ENCODE measurements around the gene STPG3. TPM values are rescaled to one million over a fixed set of nuclear protein-coding genes. Genes with fewer than 3 reads are reported as not detected.
A peak's percentile ranks its signal among the peaks of the same experiment; 100 is the strongest.

STPG3 gene
- total and polyA plus RNA-seq, 2 of the 13 experiments (the other 11 are each of a cell fraction or from before 2014, with no cell fraction given), result not detected

DNA sequence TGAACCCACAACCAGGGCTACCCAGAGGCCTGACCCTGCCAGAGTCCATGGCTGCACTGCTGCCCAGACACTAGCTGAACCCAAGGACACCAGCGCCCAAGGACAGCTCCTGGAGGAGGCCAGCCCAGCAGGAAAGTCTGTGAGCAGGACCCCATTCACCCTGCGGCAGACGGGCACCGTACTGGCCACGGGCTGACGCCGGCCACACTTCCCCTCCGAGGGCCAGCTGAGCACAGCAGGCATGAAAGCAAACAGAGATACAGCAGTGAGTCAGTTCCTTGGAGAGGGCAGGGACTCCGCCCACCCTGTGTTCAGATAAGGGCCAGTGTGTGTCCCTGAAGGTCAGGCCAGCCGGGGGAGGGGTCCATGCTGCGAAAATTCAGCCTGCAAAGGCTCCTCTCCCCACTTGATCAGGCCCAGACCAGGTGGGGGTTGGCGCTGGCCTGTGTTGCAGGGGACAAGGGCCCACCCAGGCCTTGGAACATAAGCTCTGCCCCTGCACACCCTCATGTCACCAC is 32.3 kb upstream of the STPG3 start (continued):
- no peak for TF ChIP-seq RELA (CRISPR knock-in tag; IDR thresholded peaks at IDR 0.05)
- no peak for TF ChIP-seq RFX3 (CRISPR knock-in tag; IDR thresholded peaks at IDR 0.05)
- no peak for TF ChIP-seq MYNN (CRISPR knock-in tag; IDR thresholded peaks at IDR 0.05; ENCODE audit: low read depth)
- TF ChIP-seq RBM22 (optimal IDR thresholded peaks at IDR 0.05; ENCODE audit: low read length), result peak; percentile 28
- no peak for TF ChIP-seq ZNF235 (CRISPR knock-in tag; IDR thresholded peaks at IDR 0.05; ENCODE audit: borderline replicate concordance)
- TF ChIP-seq ATM (IDR thresholded peaks at IDR 0.05; ENCODE audit: borderline replicate concordance), result no peak
- no peak for TF ChIP-seq SRF (IDR thresholded peaks at IDR 0.05; ENCODE audit: low read depth, low read length)
- TF ChIP-seq, protein P1, sequence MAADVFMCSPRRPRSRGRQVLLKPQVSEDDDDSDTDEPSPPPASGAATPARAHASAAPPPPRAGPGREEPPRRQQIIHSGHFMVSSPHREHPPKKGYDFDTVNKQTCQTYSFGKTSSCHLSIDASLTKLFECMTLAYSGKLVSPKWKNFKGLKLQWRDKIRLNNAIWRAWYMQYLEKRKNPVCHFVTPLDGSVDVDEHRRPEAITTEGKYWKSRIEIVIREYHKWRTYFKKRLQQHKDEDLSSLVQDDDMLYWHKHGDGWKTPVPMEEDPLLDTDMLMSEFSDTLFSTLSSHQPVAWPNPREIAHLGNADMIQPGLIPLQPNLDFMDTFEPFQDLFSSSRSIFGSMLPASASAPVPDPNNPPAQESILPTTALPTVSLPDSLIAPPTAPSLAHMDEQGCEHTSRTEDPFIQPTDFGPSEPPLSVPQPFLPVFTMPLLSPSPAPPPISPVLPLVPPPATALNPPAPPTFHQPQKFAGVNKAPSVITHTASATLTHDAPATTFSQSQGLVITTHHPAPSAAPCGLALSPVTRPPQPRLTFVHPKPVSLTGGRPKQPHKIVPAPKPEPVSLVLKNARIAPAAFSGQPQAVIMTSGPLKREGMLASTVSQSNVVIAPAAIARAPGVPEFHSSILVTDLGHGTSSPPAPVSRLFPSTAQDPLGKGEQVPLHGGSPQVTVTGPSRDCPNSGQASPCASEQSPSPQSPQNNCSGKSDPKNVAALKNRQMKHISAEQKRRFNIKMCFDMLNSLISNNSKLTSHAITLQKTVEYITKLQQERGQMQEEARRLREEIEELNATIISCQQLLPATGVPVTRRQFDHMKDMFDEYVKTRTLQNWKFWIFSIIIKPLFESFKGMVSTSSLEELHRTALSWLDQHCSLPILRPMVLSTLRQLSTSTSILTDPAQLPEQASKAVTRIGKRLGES (CRISPR knock-in tag; IDR thresholded peaks at IDR 0.05; ENCODE audit: borderline replicate concordance), result no peak
- TF ChIP-seq, protein P2, sequence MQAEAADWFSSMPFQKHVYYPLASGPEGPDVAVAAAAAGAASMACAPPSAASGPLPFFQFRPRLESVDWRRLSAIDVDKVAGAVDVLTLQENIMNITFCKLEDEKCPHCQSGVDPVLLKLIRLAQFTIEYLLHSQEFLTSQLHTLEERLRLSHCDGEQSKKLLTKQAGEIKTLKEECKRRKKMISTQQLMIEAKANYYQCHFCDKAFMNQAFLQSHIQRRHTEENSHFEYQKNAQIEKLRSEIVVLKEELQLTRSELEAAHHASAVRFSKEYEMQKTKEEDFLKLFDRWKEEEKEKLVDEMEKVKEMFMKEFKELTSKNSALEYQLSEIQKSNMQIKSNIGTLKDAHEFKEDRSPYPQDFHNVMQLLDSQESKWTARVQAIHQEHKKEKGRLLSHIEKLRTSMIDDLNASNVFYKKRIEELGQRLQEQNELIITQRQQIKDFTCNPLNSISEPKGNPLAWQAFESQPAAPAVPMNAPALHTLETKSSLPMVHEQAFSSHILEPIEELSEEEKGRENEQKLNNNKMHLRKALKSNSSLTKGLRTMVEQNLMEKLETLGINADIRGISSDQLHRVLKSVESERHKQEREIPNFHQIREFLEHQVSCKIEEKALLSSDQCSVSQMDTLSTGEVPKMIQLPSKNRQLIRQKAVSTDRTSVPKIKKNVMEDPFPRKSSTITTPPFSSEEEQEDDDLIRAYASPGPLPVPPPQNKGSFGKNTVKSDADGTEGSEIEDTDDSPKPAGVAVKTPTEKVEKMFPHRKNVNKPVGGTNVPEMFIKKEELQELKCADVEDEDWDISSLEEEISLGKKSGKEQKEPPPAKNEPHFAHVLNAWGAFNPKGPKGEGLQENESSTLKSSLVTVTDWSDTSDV (CRISPR knock-in tag; IDR thresholded peaks at IDR 0.05), result peak; percentile 80; the same call in 1 of the 2 replicates
- no peak; the same call in 1 of the 2 replicates for TF ChIP-seq SSRP1 (CRISPR knock-in tag; IDR thresholded peaks at IDR 0.05)
- 0 out of 2 replicates have a peak, but pooled peaks have one; percentile 27 for TF ChIP-seq ZNF724P (CRISPR knock-in tag; IDR thresholded peaks at IDR 0.05; ENCODE audit: borderline replicate concordance)
- TF ChIP-seq SP5 (CRISPR knock-in tag; IDR thresholded peaks at IDR 0.05; ENCODE audit: borderline replicate concordance, low read depth), result peak; percentile 99
- TF ChIP-seq LCORL (IDR thresholded peaks at IDR 0.05), result no peak
- peak; percentile 57; the same call in 1 of the 2 replicates for TF ChIP-seq LCORL (CRISPR knock-in tag; IDR thresholded peaks at IDR 0.05)
- TF ChIP-seq, protein P3, sequence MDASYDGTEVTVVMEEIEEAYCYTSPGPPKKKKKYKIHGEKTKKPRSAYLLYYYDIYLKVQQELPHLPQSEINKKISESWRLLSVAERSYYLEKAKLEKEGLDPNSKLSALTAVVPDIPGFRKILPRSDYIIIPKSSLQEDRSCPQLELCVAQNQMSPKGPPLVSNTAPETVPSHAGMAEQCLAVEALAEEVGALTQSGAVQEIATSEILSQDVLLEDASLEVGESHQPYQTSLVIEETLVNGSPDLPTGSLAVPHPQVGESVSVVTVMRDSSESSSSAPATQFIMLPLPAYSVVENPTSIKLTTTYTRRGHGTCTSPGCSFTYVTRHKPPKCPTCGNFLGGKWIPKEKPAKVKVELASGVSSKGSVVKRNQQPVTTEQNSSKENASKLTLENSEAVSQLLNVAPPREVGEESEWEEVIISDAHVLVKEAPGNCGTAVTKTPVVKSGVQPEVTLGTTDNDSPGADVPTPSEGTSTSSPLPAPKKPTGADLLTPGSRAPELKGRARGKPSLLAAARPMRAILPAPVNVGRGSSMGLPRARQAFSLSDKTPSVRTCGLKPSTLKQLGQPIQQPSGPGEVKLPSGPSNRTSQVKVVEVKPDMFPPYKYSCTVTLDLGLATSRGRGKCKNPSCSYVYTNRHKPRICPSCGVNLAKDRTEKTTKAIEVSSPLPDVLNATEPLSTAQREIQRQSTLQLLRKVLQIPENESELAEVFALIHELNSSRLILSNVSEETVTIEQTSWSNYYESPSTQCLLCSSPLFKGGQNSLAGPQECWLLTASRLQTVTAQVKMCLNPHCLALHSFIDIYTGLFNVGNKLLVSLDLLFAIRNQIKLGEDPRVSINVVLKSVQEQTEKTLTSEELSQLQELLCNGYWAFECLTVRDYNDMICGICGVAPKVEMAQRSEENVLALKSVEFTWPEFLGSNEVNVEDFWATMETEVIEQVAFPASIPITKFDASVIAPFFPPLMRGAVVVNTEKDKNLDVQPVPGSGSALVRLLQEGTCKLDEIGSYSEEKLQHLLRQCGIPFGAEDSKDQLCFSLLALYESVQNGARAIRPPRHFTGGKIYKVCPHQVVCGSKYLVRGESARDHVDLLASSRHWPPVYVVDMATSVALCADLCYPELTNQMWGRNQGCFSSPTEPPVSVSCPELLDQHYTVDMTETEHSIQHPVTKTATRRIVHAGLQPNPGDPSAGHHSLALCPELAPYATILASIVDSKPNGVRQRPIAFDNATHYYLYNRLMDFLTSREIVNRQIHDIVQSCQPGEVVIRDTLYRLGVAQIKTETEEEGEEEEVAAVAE (CRISPR knock-in tag; IDR thresholded peaks at IDR 0.05; ENCODE audit: borderline replicate concordance), result no peak
- no peak for TF ChIP-seq ZNF510 (CRISPR knock-in tag; IDR thresholded peaks at IDR 0.05; ENCODE audit: low read depth)

All from HepG2 (cell line).